ENCODE data around the gene ZNF185. TPM values are rescaled to one million over a fixed set of nuclear protein-coding genes. Genes with fewer than 3 reads are reported as not detected.

ZNF185 gene
- total RNA-seq, 1 experiment from 2014 or later = 24.3 TPM

DNA sequence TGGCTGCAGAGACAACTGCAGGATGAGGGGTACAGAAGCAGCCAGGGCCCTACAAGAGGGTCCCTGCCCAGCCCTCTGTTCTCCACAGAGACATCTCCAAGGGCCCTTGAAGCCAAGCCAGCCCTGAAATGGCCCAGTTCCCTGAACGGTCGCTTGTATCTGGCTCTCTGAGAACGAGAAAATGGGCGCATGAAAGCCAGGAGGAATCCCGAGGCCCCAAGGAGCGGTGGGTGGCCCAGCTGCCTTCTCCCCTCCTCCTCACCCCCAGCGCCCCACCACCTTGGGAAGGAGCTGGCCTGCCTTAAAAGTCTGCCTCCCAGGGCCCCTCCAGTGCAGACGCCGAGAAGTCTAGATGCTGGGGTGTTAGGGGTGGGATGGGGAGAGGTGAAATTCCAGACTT is 5.7 kb downstream of the ZNF185 start:
- no peaks in the 10 kb centered on the region for H3K27me3 Mint-ChIP-seq (ENCODE audit: unreplicated experiment)
- TF ChIP-seq, protein P1, sequence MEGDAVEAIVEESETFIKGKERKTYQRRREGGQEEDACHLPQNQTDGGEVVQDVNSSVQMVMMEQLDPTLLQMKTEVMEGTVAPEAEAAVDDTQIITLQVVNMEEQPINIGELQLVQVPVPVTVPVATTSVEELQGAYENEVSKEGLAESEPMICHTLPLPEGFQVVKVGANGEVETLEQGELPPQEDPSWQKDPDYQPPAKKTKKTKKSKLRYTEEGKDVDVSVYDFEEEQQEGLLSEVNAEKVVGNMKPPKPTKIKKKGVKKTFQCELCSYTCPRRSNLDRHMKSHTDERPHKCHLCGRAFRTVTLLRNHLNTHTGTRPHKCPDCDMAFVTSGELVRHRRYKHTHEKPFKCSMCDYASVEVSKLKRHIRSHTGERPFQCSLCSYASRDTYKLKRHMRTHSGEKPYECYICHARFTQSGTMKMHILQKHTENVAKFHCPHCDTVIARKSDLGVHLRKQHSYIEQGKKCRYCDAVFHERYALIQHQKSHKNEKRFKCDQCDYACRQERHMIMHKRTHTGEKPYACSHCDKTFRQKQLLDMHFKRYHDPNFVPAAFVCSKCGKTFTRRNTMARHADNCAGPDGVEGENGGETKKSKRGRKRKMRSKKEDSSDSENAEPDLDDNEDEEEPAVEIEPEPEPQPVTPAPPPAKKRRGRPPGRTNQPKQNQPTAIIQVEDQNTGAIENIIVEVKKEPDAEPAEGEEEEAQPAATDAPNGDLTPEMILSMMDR (IDR thresholded peaks at IDR 0.05; ENCODE audit: unreplicated experiment) = no peak
- H3K27ac Mint-ChIP-seq (ENCODE audit: unreplicated experiment) = no peak overlapping the region
- DNase-seq = no peak
- CTCF ChIA-PET = no interaction called here
- H3K4me3 Mint-ChIP-seq (ENCODE audit: low read depth, unreplicated experiment) = no peak overlapping the region
- no TSS peak for BruUV-seq (replicated peaks)
- no peaks in the 10 kb centered on the region for H3K36me3 Mint-ChIP-seq (ENCODE audit: insufficient read depth, unreplicated experiment)
- intact Hi-C loops (cut with micrococcal nuclease; ENCODE audit: unreplicated experiment) = no loop called here
- peaks cover 5% of the 10 kb centered on the region for H3K4me1 Mint-ChIP-seq (ENCODE audit: low read depth, unreplicated experiment)
- H3K9me3 Mint-ChIP-seq (ENCODE audit: low read depth, unreplicated experiment) = no peaks in the 10 kb centered on the region

DNA sequence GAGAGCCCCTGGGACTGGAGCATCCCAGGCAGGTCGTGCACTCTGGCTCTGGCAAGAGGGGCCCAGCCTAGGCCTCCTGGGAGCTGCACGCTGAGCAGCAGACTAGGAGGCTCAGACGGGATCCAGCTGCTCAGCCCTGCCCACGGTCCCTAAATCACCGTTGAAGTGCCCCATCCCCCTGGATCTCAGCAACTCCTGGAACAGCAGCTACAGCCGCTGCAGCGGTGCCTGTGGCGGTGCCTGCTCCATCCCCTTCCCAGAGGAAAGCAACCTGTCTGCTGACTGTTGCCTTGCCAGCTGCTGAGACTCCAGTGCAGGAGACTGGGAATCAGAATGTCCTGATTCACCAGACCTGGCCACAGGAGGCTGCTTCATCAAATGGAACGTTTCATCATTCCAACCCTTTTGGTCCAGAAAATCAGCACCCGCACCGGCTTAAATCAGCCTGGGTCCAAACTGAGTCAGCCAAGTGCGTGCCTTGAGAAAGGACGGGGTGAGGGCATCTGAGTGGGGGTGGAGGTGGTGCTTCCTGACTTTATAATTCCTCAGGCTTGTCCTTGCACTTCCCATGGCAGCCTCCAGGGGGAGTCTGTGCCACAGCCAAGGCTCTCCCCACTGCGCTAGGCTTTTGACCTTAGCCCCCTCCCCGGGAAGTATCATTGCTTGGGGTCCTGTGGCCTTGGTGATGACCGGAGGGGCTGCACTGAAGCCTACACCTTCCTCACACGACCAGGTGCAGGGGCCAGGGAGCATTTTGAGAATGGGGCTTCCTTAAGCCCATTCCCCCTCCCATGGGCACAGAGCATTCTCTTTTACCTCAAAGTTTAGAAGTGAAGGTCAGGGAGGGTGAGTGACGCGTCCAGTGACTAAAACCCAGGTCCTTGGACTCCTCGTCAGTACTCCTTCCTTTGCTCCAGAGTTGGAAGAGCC is 6.5 kb downstream of the ZNF185 start:
- Mint-ChIP-seq H3K27ac (ENCODE audit: unreplicated experiment) (no peak overlapping the region), H3K4me1 (ENCODE audit: low read depth, unreplicated experiment) (peaks cover 5% of the 10 kb centered on the region), H3K36me3 (ENCODE audit: insufficient read depth, unreplicated experiment) (no peaks in the 10 kb centered on the region), H3K27me3 (ENCODE audit: unreplicated experiment) (no peaks in the 10 kb centered on the region), H3K9me3 (ENCODE audit: low read depth, unreplicated experiment) (no peaks in the 10 kb centered on the region), H3K4me3 (ENCODE audit: low read depth, unreplicated experiment) (no peak overlapping the region)
- CTCF ChIA-PET = no interaction called here
- peak; percentile 61 for DNase-seq
- TF ChIP-seq, protein P1 (IDR thresholded peaks at IDR 0.05; ENCODE audit: unreplicated experiment) = peak; percentile 66
- BruUV-seq (replicated peaks) = no TSS peak
- intact Hi-C loops (cut with micrococcal nuclease; ENCODE audit: unreplicated experiment) = no loop called here

DNA sequence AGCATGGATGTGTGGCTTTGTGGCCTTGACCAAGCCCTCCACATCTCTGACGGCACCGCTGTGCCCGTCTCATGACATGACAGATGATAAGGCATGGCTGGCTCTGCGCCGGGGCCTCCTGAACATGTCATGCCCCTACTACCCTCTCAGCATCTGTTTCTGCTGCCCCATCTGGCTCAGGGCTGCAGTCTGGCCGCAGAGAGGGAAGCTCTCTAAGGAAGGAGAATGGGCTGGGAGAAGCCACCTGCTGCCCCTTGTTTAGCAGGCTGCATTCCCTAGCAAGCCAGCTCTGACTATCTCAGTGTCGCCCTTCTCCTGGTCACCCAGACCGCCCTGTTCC is 7.2 kb downstream of the ZNF185 start:
- no peak overlapping the region for H3K4me3 Mint-ChIP-seq (ENCODE audit: low read depth, unreplicated experiment)
- peaks cover 5% of the 10 kb centered on the region for H3K4me1 Mint-ChIP-seq (ENCODE audit: low read depth, unreplicated experiment)
- intact Hi-C loops (cut with micrococcal nuclease; ENCODE audit: unreplicated experiment) = no loop called here
- TF ChIP-seq, protein P1 (IDR thresholded peaks at IDR 0.05; ENCODE audit: unreplicated experiment) = no peak
- H3K9me3 Mint-ChIP-seq (ENCODE audit: low read depth, unreplicated experiment) = no peaks in the 10 kb centered on the region
- CTCF ChIA-PET = no interaction called here
- H3K36me3 Mint-ChIP-seq (ENCODE audit: insufficient read depth, unreplicated experiment) = no peaks in the 10 kb centered on the region
- no peak for DNase-seq
- H3K27ac Mint-ChIP-seq (ENCODE audit: unreplicated experiment) = no peak overlapping the region
- BruUV-seq (replicated peaks) = no TSS peak
- H3K27me3 Mint-ChIP-seq (ENCODE audit: unreplicated experiment) = no peaks in the 10 kb centered on the region

DNA sequence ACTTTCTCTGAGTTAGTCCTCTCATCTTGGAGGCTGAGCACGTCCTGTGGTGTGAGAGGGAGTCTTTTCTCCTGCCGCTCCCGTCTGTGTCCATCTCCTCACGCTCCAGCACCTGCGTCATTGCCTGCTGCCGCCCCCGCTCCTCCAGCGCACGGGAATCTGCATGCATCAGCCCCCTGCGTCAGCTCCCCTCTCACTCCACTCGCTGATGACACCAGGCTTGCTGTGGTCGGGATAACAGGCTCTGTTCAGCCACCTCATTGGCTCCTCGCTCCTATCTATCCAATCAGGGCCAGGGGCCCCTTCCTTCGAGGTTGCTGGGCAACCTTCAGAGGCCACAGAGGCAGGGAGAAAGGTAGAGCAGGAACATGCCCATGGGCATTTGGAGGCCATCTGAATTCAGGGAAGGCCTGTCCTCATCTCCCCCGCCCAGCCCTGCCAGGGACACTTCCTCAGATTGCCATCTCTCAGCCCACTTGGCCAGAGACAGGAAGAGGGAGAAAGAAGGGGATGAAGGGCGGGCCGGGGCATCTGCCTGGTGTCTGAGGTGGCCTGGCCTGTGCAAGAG is 9.3 kb downstream of the ZNF185 start:
- Mint-ChIP-seq H3K4me1 (ENCODE audit: low read depth, unreplicated experiment) (no peaks in the 10 kb centered on the region), H3K27me3 (ENCODE audit: unreplicated experiment) (no peaks in the 10 kb centered on the region), H3K9me3 (ENCODE audit: low read depth, unreplicated experiment) (no peaks in the 10 kb centered on the region), H3K27ac (ENCODE audit: unreplicated experiment) (no peak overlapping the region), H3K4me3 (ENCODE audit: low read depth, unreplicated experiment) (no peak overlapping the region), H3K36me3 (ENCODE audit: insufficient read depth, unreplicated experiment) (no peaks in the 10 kb centered on the region)
- DNase-seq = no peak
- TF ChIP-seq, protein P1 (IDR thresholded peaks at IDR 0.05; ENCODE audit: unreplicated experiment) = no peak
- intact Hi-C loops (cut with micrococcal nuclease; ENCODE audit: unreplicated experiment) = no loop called here
- CTCF ChIA-PET = no interaction called here
- no TSS peak for BruUV-seq (replicated peaks)
